Measurements from ENCODE around the gene MAB21L4.

- no peak for TF ChIP-seq POLR2A (IDR thresholded peaks at IDR 0.05)
- TF ChIP-seq CTCF (IDR thresholded peaks at IDR 0.05), result no peak
Observed at GRCh38 chr2:240898731-240899467, 2.9 kb upstream of the MAB21L4 start.
